HG03135 (cell line): ENCODE measurements around the gene CCDC200.
A peak's percentile ranks its signal among the peaks of the same experiment; 100 is the strongest.
"Not testable (repeated sequence)": the region's sequence is repeated elsewhere in the genome, so short reads cannot be mapped to it uniquely, and the experiment has no call there.

ENCODE experiments used
- ATAC-seq: cut with Tn5 transposase; IDR thresholded peaks from one replicate; pipeline ENCODE4 v1.9.1; 2021; ENCODE audit warnings: mild to moderate bottlenecking, moderate library complexity; ENCODE audit not compliant: unreplicated experiment

Gene CCDC200

DNA sequence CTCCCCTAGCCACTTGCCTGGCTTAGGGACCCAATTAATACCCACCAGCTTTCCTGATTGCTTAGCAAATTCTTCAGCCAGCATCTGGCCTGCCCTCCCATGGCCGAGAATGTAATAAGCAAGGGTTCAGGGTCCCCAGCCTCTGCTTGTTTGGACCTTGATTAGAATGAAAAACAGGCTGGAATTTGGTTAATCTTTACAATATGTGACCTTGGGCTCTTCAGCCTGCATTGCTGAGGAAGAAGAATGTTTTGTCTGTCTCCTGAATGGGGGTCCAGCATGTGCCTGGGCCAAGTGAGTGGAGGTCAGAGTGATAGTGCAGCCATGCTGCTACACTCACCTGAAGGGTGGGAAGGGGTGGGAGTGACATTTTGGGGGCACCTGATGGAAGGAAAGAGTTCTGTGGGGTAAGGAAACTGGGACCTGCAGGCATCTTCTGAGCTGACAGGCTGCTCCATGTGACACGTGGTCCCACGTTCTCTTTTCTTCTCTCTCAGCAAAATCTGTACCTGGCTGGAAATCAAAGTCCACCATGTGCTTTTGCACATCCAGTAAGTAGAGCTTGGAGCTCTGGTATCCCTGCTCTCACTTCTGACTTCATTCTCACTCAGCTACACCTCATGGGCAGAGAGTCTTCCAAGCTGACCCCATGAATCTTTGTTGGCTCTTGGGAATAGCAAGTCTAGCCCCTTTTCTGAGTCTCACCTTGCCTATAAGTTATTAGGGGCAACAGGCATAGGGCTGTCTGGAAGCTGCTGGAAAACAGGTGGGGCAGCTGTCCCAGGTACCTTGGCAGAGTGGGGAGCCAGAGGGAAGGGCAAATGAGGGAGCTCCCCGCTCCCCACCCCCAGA, 11.4 kb downstream of the CCDC200 start:
- ATAC-seq: no peak

DNA sequence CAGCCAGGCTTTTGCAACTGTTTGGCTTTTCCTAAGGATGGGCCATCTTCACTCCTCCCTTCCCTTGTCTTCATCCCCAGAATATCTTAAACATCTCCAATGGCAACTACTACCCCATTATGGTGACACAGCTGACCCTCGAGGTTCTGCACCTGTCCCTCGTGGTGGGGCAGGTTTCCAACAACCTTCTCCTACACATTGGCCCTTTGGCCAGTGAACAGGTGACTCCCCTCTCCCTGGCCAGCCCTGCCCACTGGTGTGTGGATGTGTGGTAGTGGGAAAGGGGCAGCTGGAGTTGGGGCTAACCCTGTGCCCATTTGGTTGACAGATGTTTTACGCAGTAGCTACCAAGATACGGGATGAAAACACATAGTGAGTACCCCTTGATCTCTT, 12.1 kb downstream of the CCDC200 start:
- no peak for ATAC-seq

DNA sequence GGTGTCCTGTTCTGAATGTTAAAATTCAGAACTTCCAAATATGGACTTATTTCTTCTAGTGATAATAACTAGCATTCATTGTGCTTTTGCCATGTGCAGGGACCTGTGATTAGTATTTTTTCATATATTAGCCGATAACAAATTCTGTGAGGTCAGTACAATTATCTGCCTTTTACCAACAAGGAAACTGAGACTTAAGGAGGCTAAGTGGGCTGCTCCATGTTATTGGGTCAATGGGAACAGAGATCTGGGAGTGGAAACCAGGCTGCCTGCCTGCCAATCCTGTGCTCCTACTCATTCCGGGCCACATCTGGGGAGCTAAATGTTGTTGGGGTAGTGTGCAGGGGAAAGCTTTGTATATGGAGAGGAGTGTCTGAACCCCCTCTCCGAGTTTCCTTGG, 13.1 kb downstream of the CCDC200 start:
- ATAC-seq: no peak

DNA sequence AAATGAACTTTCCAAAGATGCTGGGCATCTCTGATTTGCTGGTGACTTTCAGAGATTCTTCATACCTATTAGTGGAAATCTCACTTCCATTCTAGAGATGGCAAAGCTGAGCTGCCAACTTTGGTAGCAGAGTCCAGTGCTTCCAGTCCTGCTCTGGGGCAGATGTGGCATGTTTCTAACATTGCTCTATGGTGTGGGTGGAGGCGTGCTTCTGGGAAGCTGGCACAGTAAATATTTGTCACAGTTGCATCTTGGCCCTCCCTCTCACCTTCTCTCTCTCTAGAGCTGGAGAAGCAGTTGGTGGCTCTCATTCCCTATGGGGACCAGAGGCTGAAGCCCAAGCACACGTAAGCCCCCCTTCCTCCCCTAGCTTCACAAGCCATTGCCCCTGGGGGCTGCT, 14.9 kb downstream of the CCDC200 start:
- no peak for ATAC-seq

DNA sequence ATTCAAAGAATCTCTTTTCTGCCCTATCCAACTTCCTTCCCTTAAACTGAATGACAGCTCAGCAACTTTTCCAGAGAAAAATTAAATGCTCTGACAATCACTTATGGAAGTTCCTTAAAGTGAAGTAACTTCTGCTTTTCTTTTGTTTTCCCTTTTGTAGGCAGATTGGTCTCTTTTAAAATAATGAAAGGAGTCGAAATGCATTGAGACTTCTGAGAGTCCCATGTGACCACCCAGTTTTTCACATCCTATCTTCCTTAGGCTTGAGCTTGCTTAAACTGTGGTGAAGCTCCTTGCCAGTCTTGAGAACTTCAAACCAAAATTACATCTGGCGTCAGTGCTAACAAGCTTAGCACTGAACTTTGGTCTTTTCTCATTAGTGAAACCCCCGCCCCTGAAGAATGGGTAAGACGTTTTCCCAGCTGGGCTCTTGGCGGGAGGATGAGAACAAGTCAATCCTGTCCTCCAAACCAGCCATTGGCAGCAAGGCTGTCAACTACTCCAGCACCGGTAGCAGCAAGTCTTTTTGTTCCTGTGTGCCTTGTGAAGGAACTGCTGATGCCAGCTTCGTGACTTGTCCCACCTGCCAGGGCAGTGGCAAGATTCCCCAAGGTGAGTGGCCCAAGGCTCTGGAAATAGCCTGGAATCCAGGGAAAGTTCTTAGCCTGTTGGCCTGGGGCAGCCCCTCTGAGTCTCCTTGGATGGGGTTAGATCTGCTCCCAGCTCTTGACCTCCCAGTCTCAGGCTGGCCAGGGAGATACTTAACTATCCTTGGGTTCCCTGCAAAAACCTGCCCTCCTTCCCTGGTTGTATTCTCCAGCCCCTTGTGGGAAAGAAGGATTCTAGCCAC, 15.6 kb downstream of the CCDC200 start:
- ATAC-seq: no peak

DNA sequence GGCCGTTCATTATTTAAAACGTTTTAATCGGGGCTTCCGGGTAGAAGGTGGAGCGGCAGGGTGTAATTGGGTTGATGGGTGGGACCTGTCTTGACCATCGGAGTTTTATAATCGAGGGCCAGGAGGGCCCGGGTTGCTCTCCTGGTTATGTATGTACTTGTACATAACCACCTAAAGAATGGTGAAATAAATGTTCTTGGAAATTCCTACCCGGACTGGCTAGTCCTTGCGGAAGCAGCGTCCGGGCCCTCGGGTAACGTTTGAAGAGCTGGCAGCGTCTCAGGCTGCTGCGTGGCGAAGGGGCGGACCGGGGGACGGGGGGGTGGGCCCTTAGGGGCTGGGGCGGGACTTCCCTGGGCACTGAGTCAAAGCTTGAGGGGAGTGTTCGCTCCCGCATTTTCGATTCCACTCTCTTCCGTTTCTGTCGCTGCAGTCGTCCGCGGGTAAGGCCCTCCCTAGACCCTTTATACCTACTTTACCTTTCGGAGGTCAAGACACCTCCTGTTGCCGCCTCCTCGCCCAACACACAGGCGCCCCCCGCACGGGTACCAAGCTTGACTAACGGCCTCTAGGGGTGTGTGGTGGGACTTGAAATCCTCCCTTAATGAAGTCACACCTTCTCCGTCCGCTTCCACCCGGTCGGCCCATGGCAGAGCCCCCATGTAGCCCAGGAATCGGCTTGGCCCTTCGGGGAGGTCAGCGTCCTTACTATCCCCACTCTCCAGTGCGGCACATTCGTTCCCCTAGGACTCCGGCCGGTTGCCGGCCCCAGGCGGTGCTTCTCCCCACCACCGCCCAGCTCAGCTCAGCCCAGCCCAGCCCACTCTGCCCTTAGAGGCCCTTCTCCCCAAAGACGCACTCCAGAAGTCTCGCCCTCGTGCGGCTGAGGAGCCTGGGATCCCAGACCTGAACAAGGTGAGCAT, 16.7 kb downstream of the CCDC200 start, which contains the start of gene TMEM106A:
Gene TMEM106A, plus strand, starts transcription at position 396 of the 923 bp plus-strand sequence. CDS start 1,167 bp downstream, outside the sequence.
- ATAC-seq: peak; percentile 83

DNA sequence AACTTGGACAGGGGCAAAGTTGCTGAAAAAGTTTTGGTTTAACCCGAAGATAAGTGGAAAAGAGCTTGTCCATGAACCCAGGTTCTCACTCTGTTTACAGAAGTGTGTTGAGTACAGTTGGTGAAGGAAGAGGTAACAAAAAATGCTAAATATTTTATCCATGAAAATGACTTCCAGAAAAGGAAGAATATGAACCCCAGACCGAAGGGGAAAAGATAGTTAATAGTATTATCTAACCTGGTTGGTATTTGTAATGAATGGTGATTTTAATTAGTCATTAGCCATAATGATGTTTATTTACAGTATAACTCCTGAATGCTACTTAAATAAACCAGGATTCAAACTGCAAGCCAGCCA, 17.3 kb downstream of the CCDC200 start:
- ATAC-seq: no peak

DNA sequence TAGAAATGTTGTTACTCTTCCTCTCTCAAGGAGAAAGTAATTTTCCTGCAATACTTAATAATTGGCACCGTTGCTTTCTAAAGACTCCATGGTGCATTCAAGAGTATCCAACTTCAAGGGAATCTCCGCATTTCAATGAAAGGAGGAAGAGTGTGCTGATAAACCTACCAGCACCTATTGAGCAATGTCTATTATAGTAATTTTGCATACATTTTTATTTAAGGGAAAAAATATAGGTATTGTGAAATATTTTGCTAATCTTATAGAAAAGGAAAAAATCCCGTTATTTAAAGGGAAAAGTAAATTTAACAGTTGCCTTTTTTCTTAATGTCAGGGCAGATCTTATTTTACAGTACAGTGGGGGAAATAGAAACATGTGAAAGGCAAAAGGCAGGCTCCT, 17.8 kb downstream of the CCDC200 start:
- no peak for ATAC-seq

DNA sequence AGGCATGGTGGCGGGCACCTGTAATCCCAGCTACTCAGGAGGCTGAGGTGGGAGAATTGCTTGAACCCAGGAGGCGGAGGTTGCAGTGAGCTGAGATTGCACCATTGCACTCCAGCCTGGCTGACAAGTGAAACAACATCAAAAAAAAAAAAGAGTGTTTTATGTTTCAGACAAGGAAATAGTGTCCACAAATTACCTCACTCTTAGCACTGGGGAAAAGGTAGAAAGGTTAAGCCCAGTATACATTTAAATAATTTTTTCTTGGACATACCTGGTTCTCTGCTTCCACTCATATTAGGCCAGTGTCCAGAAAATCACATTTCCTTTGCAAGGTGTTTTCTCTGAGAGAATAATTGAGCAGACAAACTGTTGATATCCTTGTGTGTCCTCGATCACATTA, 25.4 kb downstream of the CCDC200 start:
- not testable (repeated sequence) for ATAC-seq

DNA sequence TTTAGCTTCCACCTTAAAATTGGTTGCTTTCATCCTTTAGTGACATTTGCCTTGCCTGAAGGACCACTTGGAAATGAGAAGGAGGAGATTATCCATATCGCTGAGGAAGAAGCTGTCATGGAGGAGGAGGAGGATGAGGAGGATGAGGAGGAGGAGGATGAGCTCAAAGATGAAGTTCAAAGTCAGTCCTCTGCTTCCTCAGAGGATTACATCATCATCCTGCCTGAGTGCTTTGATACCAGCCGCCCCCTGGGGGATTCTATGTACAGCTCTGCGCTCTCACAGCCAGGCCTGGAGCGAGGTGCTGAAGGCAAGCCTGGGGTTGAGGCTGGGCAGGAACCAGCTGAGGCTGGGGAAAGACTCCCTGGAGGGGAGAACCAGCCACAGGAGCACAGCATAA, 28.3 kb downstream of the CCDC200 start:
- no peak for ATAC-seq

DNA sequence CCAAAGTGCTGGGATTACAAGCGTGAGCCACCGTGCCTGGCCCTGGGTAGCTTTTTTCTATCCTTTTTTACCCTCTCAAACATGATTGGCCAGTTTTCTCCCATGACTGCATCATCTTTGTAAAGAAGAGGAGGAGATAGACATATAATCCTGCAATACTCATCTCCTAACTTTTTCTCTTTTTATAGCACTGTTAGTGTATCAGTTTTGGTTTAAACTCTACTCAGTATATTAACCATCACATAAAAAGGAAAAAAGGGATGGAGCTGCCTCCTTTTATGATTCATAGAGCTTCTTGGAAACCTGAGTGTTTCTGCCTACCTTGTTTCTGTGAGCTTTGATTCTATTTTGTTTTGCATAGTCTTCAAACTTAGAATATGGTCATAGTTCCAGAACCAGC, 28.8 kb downstream of the CCDC200 start:
- no peak for ATAC-seq

DNA sequence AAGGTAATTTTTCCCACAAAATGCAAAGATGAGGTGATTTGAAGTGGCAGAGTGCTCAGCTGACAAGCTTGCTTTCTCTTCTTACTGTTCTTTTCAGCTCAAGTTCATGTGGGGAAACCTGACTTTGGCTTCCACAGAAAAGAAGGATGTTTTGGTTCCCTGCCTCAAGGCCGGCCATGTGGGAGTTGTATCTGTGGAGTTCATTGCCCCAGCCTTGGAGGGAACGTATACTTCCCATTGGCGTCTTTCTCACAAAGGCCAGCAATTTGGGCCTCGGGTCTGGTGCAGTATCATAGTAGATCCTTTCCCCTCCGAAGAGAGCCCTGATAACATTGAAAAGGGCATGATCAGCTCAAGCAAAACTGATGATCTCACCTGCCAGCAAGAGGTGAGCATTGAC, 35.2 kb downstream of the CCDC200 start:
- ATAC-seq: no peak

DNA sequence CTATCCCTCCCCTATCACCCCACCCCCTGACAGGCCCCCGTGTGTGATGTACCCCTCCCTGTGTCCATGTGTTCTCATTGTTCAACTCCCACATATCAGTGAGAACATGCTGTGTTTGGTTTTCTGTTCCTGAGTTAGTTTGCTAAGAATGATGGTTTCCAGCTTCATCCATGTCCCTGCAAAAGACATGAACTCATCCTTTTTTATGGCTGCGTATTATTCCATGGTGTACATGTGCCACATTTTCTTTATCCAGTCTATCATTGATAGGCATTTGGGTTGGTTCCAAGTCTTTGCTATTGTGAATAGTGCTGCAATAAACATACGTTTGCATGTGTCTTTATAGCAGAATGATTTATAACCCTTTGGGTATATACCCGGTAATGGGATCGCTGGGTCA, 41.8 kb downstream of the CCDC200 start:
- ATAC-seq: not testable (repeated sequence)

DNA sequence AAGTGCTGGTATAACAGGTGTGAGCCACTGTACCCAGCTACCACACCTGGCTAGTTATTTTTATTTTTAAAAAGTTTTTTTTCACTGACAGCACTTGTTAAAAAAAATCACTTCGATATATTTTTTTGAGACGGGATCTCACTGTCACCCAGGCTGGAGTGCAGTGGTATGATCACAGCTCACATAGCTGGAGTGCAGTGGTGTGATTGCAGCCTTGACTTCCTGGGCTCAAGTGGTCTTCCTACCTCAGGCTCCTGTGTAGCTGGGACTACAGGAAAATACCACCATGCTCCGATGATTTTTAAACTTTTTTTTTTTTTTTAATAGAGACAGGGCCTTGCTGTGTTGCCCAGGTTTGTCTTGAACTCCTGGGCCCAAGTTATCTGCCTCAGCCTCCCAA, 44.5 kb downstream of the CCDC200 start:
- no peak for ATAC-seq

DNA sequence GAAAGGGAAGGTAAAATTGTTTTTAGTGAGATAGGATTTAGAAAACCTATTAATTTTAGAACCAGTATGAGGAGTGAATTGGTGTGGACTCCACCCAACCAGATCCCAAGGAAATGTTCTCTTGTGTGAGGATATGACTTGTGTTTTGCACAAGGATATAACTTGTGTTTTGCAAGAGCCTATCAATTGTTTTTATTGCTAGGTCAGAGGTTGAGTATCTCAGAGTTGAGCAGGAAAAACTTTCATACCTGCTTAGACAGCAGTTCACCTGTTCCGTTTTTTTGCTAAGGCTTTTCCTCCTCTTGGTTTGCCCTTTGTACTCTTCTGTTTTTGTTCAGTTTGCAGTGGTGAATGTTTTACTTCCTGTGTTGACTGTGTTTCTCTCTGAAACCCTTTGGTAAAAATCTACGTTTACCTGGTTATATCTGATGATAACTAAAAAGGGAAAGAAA, 52.3 kb downstream of the CCDC200 start:
- no peak for ATAC-seq

DNA sequence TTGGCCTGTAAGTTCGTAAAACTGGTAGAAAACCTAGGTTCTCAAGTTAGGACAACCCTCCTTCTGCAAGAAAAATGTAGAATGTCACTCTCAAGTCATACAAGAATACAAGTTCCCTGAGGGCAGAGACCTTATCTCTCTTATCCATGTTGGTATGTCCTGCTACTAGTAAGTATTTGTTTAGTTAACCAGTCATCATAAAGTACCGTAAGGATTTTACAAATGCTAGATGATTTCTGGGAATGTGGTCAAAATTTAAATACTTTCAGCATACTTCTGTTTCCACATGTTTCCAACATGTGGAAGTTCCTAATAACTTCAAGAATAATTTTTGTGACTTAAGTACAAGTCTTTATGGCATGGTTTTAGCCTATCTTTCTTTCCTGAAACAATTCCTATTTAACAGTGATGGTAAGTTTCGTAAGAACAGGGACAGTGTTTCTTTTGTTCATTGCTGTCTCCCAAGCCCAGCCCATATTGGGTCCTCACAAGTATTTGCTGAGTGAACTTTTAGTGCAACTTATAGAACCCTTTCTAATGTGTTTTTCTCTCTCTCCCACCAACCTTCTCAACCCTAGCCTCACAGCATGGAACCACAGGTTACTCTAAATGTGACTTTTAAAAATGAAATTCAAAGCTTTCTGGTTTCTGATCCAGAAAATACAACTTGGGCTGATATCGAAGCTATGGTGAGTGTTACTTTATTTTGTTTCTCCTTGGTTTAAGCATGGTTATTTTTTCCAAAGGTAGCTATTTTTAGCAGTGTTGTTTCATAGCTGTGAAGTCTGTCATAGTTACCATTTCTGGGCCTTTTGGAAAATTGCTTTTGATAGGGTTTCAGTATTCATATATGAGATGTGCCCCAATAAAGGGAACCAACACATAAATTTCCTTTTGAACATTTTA, 53.0 kb downstream of the CCDC200 start:
- ATAC-seq: no peak

DNA sequence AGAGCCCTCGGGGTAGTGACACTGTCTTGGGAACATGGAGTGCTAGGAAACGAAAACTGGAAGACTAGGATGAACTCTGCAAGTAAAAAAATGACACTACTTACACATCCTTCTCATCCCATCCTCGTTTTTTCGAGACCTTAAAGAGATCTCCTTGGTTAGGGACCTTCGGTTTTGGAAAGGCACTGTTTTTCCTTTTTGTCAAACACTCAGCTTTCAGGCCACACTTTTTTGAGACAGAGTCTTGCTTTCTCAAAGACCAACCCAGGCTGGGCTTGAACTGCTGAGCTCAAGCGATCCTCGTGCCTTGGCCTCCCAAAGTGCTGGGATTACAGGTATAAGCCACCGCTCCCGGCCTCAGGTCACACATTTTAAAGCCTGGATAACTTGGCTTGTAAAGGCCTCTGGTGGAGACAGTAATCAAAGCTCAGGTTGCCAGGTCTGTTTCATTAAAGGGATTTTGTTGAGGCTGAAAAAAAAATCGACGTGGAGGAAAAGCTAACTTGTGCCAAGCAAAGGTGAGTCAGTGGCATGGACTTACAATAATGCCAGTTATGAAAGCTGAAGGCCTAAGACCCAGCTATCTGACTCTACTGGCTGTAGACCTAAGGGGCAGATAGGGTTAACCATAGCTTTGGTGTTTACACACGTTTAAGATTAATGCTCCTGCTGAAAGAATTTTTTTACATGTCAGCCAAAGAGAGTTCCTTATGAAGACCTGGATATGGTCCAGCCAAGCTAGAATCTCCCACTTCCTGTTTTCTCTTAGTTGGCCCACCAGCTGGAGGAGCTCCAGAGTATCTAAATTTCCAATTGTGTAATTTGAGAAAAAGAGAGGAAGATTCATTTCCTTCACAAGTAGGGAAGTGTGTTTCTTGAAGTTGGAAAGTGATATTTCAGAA, 56.6 kb downstream of the CCDC200 start:
- no peak for ATAC-seq
